ENCODE data around the gene NOL9. TPM values are rescaled to one million over a fixed set of nuclear protein-coding genes. Genes with fewer than 3 reads are reported as not detected.

The NOL9 gene
- total and polyA plus RNA-seq, 2 donors (not counting 3 experiments of a cell fraction or from before 2014, with no cell fraction given), result 14.1 to 42.9 TPM

- Histone ChIP-seq H2AFZ (ENCODE audit: low read depth, low read length) (no peak overlapping the region), H3K4me1 (ENCODE audit: control insufficient read depth, extremely low read depth, insufficient read depth, low read length) (peaks cover 3% of the 10 kb centered on the region), H3K79me2 (ENCODE audit: control insufficient read depth, insufficient read depth, low read length) (no peaks in the 10 kb centered on the region), H4K20me1 (replicated peaks; ENCODE audit: control insufficient read depth, extremely low read depth, insufficient read depth, low read length) (no peaks in the 10 kb centered on the region), H3K4me3 (replicated peaks in 1 of 3; ENCODE audit: insufficient read depth in 1 of 3, low read depth in 1 of 3, low read length in 3 of 3) (no peak overlapping the region), H3K9me1 (replicated peaks; ENCODE audit: control insufficient read depth, extremely low read depth, insufficient read depth, low read length) (no peaks in the 10 kb centered on the region), H3K4me2 (ENCODE audit: insufficient read depth, low read length) (no peak overlapping the region), H3K27ac (ENCODE audit: insufficient read depth, low read depth, low read length) (no peak overlapping the region), H3K36me3 (ENCODE audit: control insufficient read depth in 2 of 2, extremely low read depth in 1 of 2, insufficient read depth in 2 of 2, low read length in 2 of 2) (no peaks in the 10 kb centered on the region), H3K9ac (replicated peaks; ENCODE audit: extremely low read depth, insufficient read depth, low read length) (no peak overlapping the region), H3K27me3 (ENCODE audit: control insufficient read depth in 2 of 2, insufficient read depth in 2 of 2, low read length in 2 of 2) (no peaks in the 10 kb centered on the region), H3K9me3 (replicated peaks; ENCODE audit: control insufficient read depth, insufficient read depth, low read length) (no peaks in the 10 kb centered on the region)
- BruUV-seq (replicated peaks), result no TSS peak
- FAIRE-seq (no peak), DNase-seq (ENCODE audit: low read depth, low spot score) (no peak)
- ChIA-PET CTCF (interaction anchor here (0.7 to 3.5 kb wide), 6 partner anchors 15 to 140 kb away, joined by 3 to 28 read pairs (median 3); no protein-coding TSS in a partner anchor), POLR2A (no interaction called here)
- dilution Hi-C loops (cut with MboI; ENCODE audit: extremely low pct_ligation_motif_present, low sequenced_read_pairs) (no loop called here), intact Hi-C loops (cut with micrococcal nuclease) (no loop called here)
- no peak for TF ChIP-seq CTCF (IDR thresholded peaks at IDR 0.05; ENCODE audit: extremely low read depth in 1 of 2, insufficient read depth in 1 of 2, low read depth in 1 of 2, low read length in 2 of 2)
- no peak for TF ChIP-seq POLR2A (IDR thresholded peaks at IDR 0.05; ENCODE audit: low read depth, low read length)
- TF ChIP-seq EZH2 (IDR thresholded peaks at IDR 0.05; ENCODE audit: borderline replicate concordance, low read depth, low read length, severe bottlenecking), result no peak
- no peak for TF ChIP-seq FOS (IDR thresholded peaks at IDR 0.05; ENCODE audit: borderline replicate concordance, insufficient read depth, low read length)
- no peak for TF ChIP-seq MAX (IDR thresholded peaks at IDR 0.05; ENCODE audit: insufficient read depth, insufficient read length)
Measured at GRCh38 chr1:6506210-6507036, 47.9 kb downstream of the NOL9 start.

All from endothelial cell of umbilical vein (primary cell).